OCI-LY7 (cell line): ENCODE results near the gene GIPC3. TPM values are rescaled to one million over a fixed set of nuclear protein-coding genes. Genes with fewer than 3 reads are reported as not detected.

ENCODE experiments used
- BruUV-seq: library from RNA; stranded (reverse); fragments of 400-500 nt; replicated peaks from 2 replicates; lab custom pipeline; 2021; lab: Mats Ljungman, UMichigan
- CTCF ChIA-PET: fragments of 300-600 bp; sonication (Branson Sonifier 250); formaldehyde crosslinking; loops from one replicate; lab custom pipeline; 2022; ENCODE audit warnings: antibody characterized with exemption; ENCODE audit not compliant: unreplicated experiment; lab: Charles Lee
- POLR2A ChIA-PET: fragments of 300-600 bp; sonication (Branson Sonifier 250); formaldehyde crosslinking; loops from one replicate; lab custom pipeline; 2022; ENCODE audit warnings: antibody characterized with exemption; lab: Charles Lee
- DNase-seq: peaks from one replicate; pipeline ENCODE4 v3.0.0-alpha.2; 2015; ENCODE audit warnings: low spot score
- H2AFZ ChIP-seq: fragments of 200-600 bp; sonication (generic), shearing (Covaris generic); 2 replicates; pipeline ENCODE4 v1.6.1; 2014; ENCODE audit warnings: mild to moderate bottlenecking, antibody characterized with exemption, low read length, moderate library complexity
- H3K27ac ChIP-seq: fragments of 200-600 bp; sonication (generic); 2 replicates; pipeline ENCODE4 v1.5.1; 2014; ENCODE audit warnings: mixed run types, low read depth, mild to moderate bottlenecking, moderate library complexity, low read length, inconsistent platforms; ENCODE audit not compliant: poor library complexity, severe bottlenecking
- H3K36me3 ChIP-seq: fragments of 200-600 bp; sonication (generic); 2 replicates; pipeline ENCODE4 v1.6.1; 2014; ENCODE audit warnings: mild to moderate bottlenecking, antibody characterized with exemption, low read length, moderate library complexity, mixed read lengths; ENCODE audit not compliant: insufficient read depth
- H3K4me1 ChIP-seq: fragments of 200-600 bp; sonication (generic); 2 replicates; pipeline ENCODE4 v1.5.1; 2014; ENCODE audit warnings: mild to moderate bottlenecking, low read length; ENCODE audit not compliant: insufficient read depth, poor library complexity, severe bottlenecking
- H3K4me2 ChIP-seq: fragments of 200-600 bp; sonication (generic); 2 replicates; pipeline ENCODE4 v1.6.1; 2014; ENCODE audit warnings: mild to moderate bottlenecking, low read length
- H3K4me3 ChIP-seq: fragments of 200-600 bp; sonication (generic); 2 replicates; pipeline ENCODE4 v1.5.1; 2014; ENCODE audit warnings: mild to moderate bottlenecking, low read depth, low read length; ENCODE audit not compliant: poor library complexity, severe bottlenecking
- H3K79me2 ChIP-seq: fragments of 200-600 bp; sonication (generic); 2 replicates; pipeline ENCODE4 v1.6.1; 2016; ENCODE audit warnings: low read depth, mild to moderate bottlenecking, low read length, moderate library complexity, mixed read lengths; ENCODE audit not compliant: insufficient read depth
- H3K9me2 ChIP-seq: fragments of 200-600 bp; sonication (generic); 2 replicates; pipeline ENCODE4 v1.6.1; 2016; ENCODE audit warnings: mild to moderate bottlenecking, low read length, mixed read lengths; ENCODE audit not compliant: insufficient read depth
- H3K9me3 ChIP-seq: fragments of 200-600 bp; sonication (generic); 2 replicates; pipeline ENCODE4 v1.6.1; 2014; ENCODE audit warnings: mild to moderate bottlenecking, mixed run types, low read length, mixed read lengths
- H4K20me1 ChIP-seq: fragments of 200-600 bp; sonication (generic); 2 replicates; pipeline ENCODE4 v1.6.1; 2014; ENCODE audit warnings: mild to moderate bottlenecking, antibody characterized with exemption, low read length, moderate library complexity, mixed read lengths; ENCODE audit not compliant: insufficient read depth
- CTCF ChIP-seq: fragments of 200-600 bp; sonication (generic); conservative IDR thresholded peaks from 2 replicates; pipeline ENCODE4 v1.5.1; 2014; ENCODE audit warnings: mild to moderate bottlenecking, antibody characterized with exemption, low read length, moderate library complexity, mixed read lengths
- EZH2phosphoT487 ChIP-seq: fragments of 200-600 bp; sonication (generic); IDR thresholded peaks from 2 replicates; pipeline ENCODE4 v1.6.1; 2018; ENCODE audit warnings: low read depth, borderline replicate concordance, mild to moderate bottlenecking, mixed run types, antibody characterized with exemption, low read length, moderate library complexity, mixed read lengths
- intact Hi-C: fragments of 100-400 bp; cut with micrococcal nuclease; formaldehyde crosslinking; loops from one replicate; pipeline ENCODE4 v1.10.0; 2022; ENCODE audit not compliant: unreplicated experiment
- total RNA-seq, 2 experiments: library from RNA; depleted of rRNA in 1 of 2; stranded (reverse); fragments of >200 nt in 1 of 2; shearing (Covaris generic) in 1 of 2; gene quantifications; 2 replicates each; pipeline ENCODE4 v1.2.3, GENCODE V29; 2014 to 2022

Gene GIPC3
- total RNA-seq, 2 experiments from 2014 or later: not detected

GRCh38 chr19:3599776-3600187 is 14.5 kb downstream of the GIPC3 start:
- Histone ChIP-seq H3K79me2 (no peaks in the 10 kb centered on the region), H2AFZ (no peak overlapping the region), H3K4me3 (no peak overlapping the region), H3K4me1 (peaks cover 3% of the 10 kb centered on the region), H3K27ac (no peak overlapping the region), H4K20me1 (no peaks in the 10 kb centered on the region), H3K9me2 (no peaks in the 10 kb centered on the region), H3K9me3 (no peaks in the 10 kb centered on the region), H3K4me2 (no peak overlapping the region), H3K36me3 (no peaks in the 10 kb centered on the region)
- ChIA-PET POLR2A (no interaction called here), CTCF (no interaction called here)
- TF ChIP-seq EZH2phosphoT487: no peak
- no peak for TF ChIP-seq CTCF
- no TSS peak for BruUV-seq
- intact Hi-C loops: no loop called here
- no peak for DNase-seq

- no peak for TF ChIP-seq EZH2phosphoT487
- no peak for TF ChIP-seq CTCF
- Histone ChIP-seq H4K20me1 (no peaks in the 10 kb centered on the region), H3K27ac (no peak overlapping the region), H3K4me3 (no peak overlapping the region), H3K4me1 (peaks cover 11% of the 10 kb centered on the region), H3K4me2 (no peak overlapping the region), H3K79me2 (no peaks in the 10 kb centered on the region), H3K9me2 (no peaks in the 10 kb centered on the region), H3K9me3 (no peaks in the 10 kb centered on the region), H2AFZ (no peak overlapping the region), H3K36me3 (no peaks in the 10 kb centered on the region)
- no TSS peak for BruUV-seq
- POLR2A ChIA-PET: no interaction called here
- CTCF ChIA-PET: no interaction called here
- intact Hi-C loops: no loop called here
- DNase-seq: no peak
Observed at GRCh38 chr19:3601021-3601420, 15.7 kb downstream of the GIPC3 start.

GRCh38 chr19:3603121-3603811 is 18.0 kb downstream of the GIPC3 start:
- CTCF ChIA-PET: no interaction called here
- H2AFZ ChIP-seq: no peak overlapping the region
- no peak for DNase-seq
- no TSS peak for BruUV-seq
- H3K36me3 ChIP-seq: no peaks in the 10 kb centered on the region
- intact Hi-C loops: no loop called here
- no peaks in the 10 kb centered on the region for H3K9me2 ChIP-seq
- no peaks in the 10 kb centered on the region for H3K79me2 ChIP-seq
- no peak overlapping the region for H3K4me3 ChIP-seq
- H3K9me3 ChIP-seq: no peaks in the 10 kb centered on the region
- no peaks in the 10 kb centered on the region for H4K20me1 ChIP-seq
- no peak overlapping the region for H3K27ac ChIP-seq
- H3K4me2 ChIP-seq: no peak overlapping the region
- H3K4me1 ChIP-seq: peaks cover 15% of the 10 kb centered on the region
- TF ChIP-seq EZH2phosphoT487 (no peak), CTCF (no peak)
- POLR2A ChIA-PET: no interaction called here
